Measurements from ENCODE around the gene PAIP2. TPM values are rescaled to one million over a fixed set of nuclear protein-coding genes. Genes with fewer than 3 reads are reported as not detected.

The PAIP2 gene
- total RNA-seq, 1 donor: 47.8 TPM

- Histone ChIP-seq H3K27ac (ENCODE audit: low read depth, low read length) (peak overlapping the region; percentile 98), H3K9me3 (ENCODE audit: low read depth, low read length) (no peaks in the 10 kb centered on the region), H3K4me1 (ENCODE audit: insufficient read depth, low read length) (peaks cover 16% of the 10 kb centered on the region), H3K27me3 (ENCODE audit: insufficient read depth, low read length) (no peaks in the 10 kb centered on the region), H3K4me3 (ENCODE audit: insufficient read depth, low read length) (peak overlapping the region; percentile 95), H2AFZ (ENCODE audit: low read length) (peak overlapping the region; percentile 83), H3K79me2 (ENCODE audit: insufficient read depth, low read length) (peaks cover 63% of the 10 kb centered on the region), H3K4me2 (ENCODE audit: insufficient read depth, low read length) (peak overlapping the region; percentile 74), H4K20me1 (ENCODE audit: insufficient read depth, low read length) (peaks cover 53% of the 10 kb centered on the region), H3K36me3 (ENCODE audit: insufficient read depth, low read length) (no peaks in the 10 kb centered on the region)
- TF ChIP-seq, protein P1, sequence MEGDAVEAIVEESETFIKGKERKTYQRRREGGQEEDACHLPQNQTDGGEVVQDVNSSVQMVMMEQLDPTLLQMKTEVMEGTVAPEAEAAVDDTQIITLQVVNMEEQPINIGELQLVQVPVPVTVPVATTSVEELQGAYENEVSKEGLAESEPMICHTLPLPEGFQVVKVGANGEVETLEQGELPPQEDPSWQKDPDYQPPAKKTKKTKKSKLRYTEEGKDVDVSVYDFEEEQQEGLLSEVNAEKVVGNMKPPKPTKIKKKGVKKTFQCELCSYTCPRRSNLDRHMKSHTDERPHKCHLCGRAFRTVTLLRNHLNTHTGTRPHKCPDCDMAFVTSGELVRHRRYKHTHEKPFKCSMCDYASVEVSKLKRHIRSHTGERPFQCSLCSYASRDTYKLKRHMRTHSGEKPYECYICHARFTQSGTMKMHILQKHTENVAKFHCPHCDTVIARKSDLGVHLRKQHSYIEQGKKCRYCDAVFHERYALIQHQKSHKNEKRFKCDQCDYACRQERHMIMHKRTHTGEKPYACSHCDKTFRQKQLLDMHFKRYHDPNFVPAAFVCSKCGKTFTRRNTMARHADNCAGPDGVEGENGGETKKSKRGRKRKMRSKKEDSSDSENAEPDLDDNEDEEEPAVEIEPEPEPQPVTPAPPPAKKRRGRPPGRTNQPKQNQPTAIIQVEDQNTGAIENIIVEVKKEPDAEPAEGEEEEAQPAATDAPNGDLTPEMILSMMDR (IDR thresholded peaks at IDR 0.05; ENCODE audit: extremely low read depth, low read depth, low read length): peak; percentile 43
- peak; percentile 53 for DNase-seq (ENCODE audit: insufficient read length, low spot score, missing footprints)
Measured at GRCh38 chr5:139294374-139295165, 47.1 kb upstream of the PAIP2 start.

- Histone ChIP-seq H3K4me1 (ENCODE audit: insufficient read depth, low read length) (peaks cover 16% of the 10 kb centered on the region), H3K27me3 (ENCODE audit: insufficient read depth, low read length) (no peaks in the 10 kb centered on the region), H3K4me3 (ENCODE audit: insufficient read depth, low read length) (peak overlapping the region; percentile 95), H3K79me2 (ENCODE audit: insufficient read depth, low read length) (peaks cover 73% of the 10 kb centered on the region), H3K27ac (ENCODE audit: low read depth, low read length) (peak overlapping the region; percentile 98), H3K4me2 (ENCODE audit: insufficient read depth, low read length) (peak overlapping the region; percentile 74), H3K9me3 (ENCODE audit: low read depth, low read length) (no peaks in the 10 kb centered on the region), H2AFZ (ENCODE audit: low read length) (no peak overlapping the region), H3K36me3 (ENCODE audit: insufficient read depth, low read length) (no peaks in the 10 kb centered on the region), H4K20me1 (ENCODE audit: insufficient read depth, low read length) (peaks cover 62% of the 10 kb centered on the region)
- TF ChIP-seq, protein P1 (IDR thresholded peaks at IDR 0.05; ENCODE audit: extremely low read depth, low read depth, low read length): no peak
- no peak for DNase-seq (ENCODE audit: insufficient read length, low spot score, missing footprints)
Measured at GRCh38 chr5:139295346-139296057, 46.2 kb upstream of the PAIP2 start.

DNA sequence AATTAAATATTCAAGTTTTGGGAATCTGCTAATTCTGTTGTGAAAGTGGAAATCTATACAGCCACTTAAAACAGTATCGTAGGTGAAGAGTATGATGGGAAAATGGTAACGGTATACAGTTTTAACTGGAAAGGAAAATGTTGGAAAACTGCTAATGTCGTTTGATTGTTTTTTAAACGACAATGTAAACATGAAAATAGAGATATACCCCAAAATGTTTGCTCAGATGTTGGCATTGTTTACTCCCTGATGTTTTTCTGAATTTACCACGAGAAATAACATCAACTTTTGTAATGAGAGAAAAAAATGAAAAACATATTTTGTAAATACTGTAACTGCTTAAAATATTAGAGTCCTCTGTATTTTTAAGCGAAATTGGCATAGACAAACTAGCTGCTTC, 45.5 kb upstream of the PAIP2 start:
- peaks cover 16% of the 10 kb centered on the region for H3K4me1 ChIP-seq (ENCODE audit: insufficient read depth, low read length)
- H3K79me2 ChIP-seq (ENCODE audit: insufficient read depth, low read length): peaks cover 80% of the 10 kb centered on the region
- peaks cover 68% of the 10 kb centered on the region for H4K20me1 ChIP-seq (ENCODE audit: insufficient read depth, low read length)
- no peak for DNase-seq (ENCODE audit: insufficient read length, low spot score, missing footprints)
- no peak overlapping the region for H3K27ac ChIP-seq (ENCODE audit: low read depth, low read length)
- no peaks in the 10 kb centered on the region for H3K9me3 ChIP-seq (ENCODE audit: low read depth, low read length)
- no peaks in the 10 kb centered on the region for H3K27me3 ChIP-seq (ENCODE audit: insufficient read depth, low read length)
- TF ChIP-seq, protein P1 (IDR thresholded peaks at IDR 0.05; ENCODE audit: extremely low read depth, low read depth, low read length): no peak
- no peak overlapping the region for H3K4me3 ChIP-seq (ENCODE audit: insufficient read depth, low read length)
- H2AFZ ChIP-seq (ENCODE audit: low read length): no peak overlapping the region
- H3K4me2 ChIP-seq (ENCODE audit: insufficient read depth, low read length): peak overlapping the region; percentile 74
- H3K36me3 ChIP-seq (ENCODE audit: insufficient read depth, low read length): no peaks in the 10 kb centered on the region

DNA sequence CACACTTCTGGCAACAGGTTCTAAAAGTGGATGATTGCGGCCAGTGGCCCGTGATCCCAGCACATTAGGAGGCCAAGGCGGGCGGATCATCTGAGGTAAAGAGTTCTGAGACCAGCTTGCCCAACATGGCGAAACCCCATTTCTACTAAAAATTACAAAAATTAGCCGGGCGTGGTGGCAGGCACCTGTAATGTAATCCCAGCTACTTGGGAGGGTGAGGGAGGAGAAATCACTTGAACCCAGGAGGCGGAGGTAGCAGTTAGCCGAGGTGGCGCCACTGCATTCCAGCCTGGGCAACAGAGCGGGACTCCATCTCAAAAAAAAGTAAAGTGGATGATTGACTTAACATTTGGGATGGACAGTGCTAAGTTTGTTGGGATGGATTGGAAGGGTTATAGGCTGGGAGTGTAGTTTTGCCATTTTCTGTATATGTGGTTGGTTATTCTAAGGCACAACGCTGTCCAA, 44.8 kb upstream of the PAIP2 start:
- Histone ChIP-seq H4K20me1 (ENCODE audit: insufficient read depth, low read length) (peaks cover 74% of the 10 kb centered on the region), H3K4me2 (ENCODE audit: insufficient read depth, low read length) (peak overlapping the region; percentile 74), H3K27me3 (ENCODE audit: insufficient read depth, low read length) (no peaks in the 10 kb centered on the region), H2AFZ (ENCODE audit: low read length) (no peak overlapping the region), H3K4me1 (ENCODE audit: insufficient read depth, low read length) (peaks cover 20% of the 10 kb centered on the region), H3K79me2 (ENCODE audit: insufficient read depth, low read length) (peaks cover 87% of the 10 kb centered on the region), H3K4me3 (ENCODE audit: insufficient read depth, low read length) (no peak overlapping the region), H3K27ac (ENCODE audit: low read depth, low read length) (no peak overlapping the region), H3K9me3 (ENCODE audit: low read depth, low read length) (no peaks in the 10 kb centered on the region), H3K36me3 (ENCODE audit: insufficient read depth, low read length) (no peaks in the 10 kb centered on the region)
- TF ChIP-seq, protein P1 (IDR thresholded peaks at IDR 0.05; ENCODE audit: extremely low read depth, low read depth, low read length): no peak
- DNase-seq (ENCODE audit: insufficient read length, low spot score, missing footprints): no peak
